MM.1S (cell line): ENCODE data around the gene PLAAT2.

Experiments used
- DNase-seq: peaks from one replicate; pipeline ENCODE4 v3.0.0-alpha.2; 2015
- H2AFZ ChIP-seq: fragments of 300-600 bp; sonication (generic); 2 replicates; pipeline ENCODE4 v1.6.0; 2016; ENCODE audit warnings: antibody characterized with exemption, low read length
- H3F3A ChIP-seq: fragments of 300-600 bp; sonication (generic); 2 replicates; pipeline ENCODE4 v1.6.1; 2016; ENCODE audit warnings: mild to moderate bottlenecking, antibody characterized with exemption, low read length, moderate library complexity, mixed read lengths; ENCODE audit not compliant: insufficient read depth
- H3K27ac ChIP-seq: fragments of 300-600 bp; sonication (generic); 2 replicates; pipeline ENCODE4 v1.5.1; 2016; ENCODE audit warnings: mild to moderate bottlenecking, low read length
- H3K27me3 ChIP-seq: fragments of 300-600 bp; sonication (generic); replicated peaks from 2 replicates; pipeline ENCODE4 v1.6.0; 2016; ENCODE audit warnings: low read length; ENCODE audit not compliant: insufficient read depth
- H3K36me3 ChIP-seq: fragments of 300-600 bp; sonication (generic); replicated peaks from 2 replicates; pipeline ENCODE4 v1.6.1; 2016; ENCODE audit warnings: mild to moderate bottlenecking, low read length, mixed read lengths; ENCODE audit not compliant: insufficient read depth
- H3K4me1 ChIP-seq: fragments of 300-600 bp; sonication (generic); 2 replicates; pipeline ENCODE4 v1.6.1; 2016; ENCODE audit warnings: low read length, mixed read lengths
- H3K4me2 ChIP-seq: fragments of 300-600 bp; sonication (generic); 2 replicates; pipeline ENCODE4 v1.6.0; 2016; ENCODE audit warnings: low read depth, low read length
- H3K4me3 ChIP-seq: fragments of 300-600 bp; sonication (generic); 2 replicates; pipeline ENCODE4 v1.5.1; 2016; ENCODE audit warnings: low read length, mixed read lengths
- H3K79me2 ChIP-seq: fragments of 300-600 bp; sonication (generic); 2 replicates; pipeline ENCODE4 v1.6.1; 2016; ENCODE audit warnings: mixed run types, low read length, mixed read lengths
- H3K9ac ChIP-seq: fragments of 300-600 bp; sonication (generic); 2 replicates; pipeline ENCODE4 v1.6.1; 2016; ENCODE audit warnings: low read length, mixed read lengths
- H3K9me2 ChIP-seq: fragments of 300-600 bp; sonication (generic); replicated peaks from 2 replicates; pipeline ENCODE4 v1.6.1; 2016; ENCODE audit warnings: mild to moderate bottlenecking, low read length, mixed read lengths; ENCODE audit not compliant: insufficient read depth
- H3K9me3 ChIP-seq: fragments of 300-600 bp; sonication (generic); replicated peaks from 2 replicates; pipeline ENCODE4 v1.6.1; 2016; ENCODE audit warnings: mild to moderate bottlenecking, low read length, mixed read lengths; ENCODE audit not compliant: insufficient read depth
- H4K20me1 ChIP-seq: fragments of 300-600 bp; sonication (generic); 2 replicates; pipeline ENCODE4 v1.6.1; 2016; ENCODE audit warnings: mild to moderate bottlenecking, low read length, moderate library complexity, mixed read lengths; ENCODE audit not compliant: insufficient read depth
- CTCF ChIP-seq: fragments of 300-600 bp; sonication (generic); IDR thresholded peaks from 2 replicates; pipeline ENCODE4 v1.5.1; 2016; ENCODE audit warnings: antibody characterized with exemption, low read length, mixed read lengths
- EZH2 ChIP-seq: fragments of 300-600 bp; sonication (generic); optimal IDR thresholded peaks from 2 replicates; pipeline ENCODE3; 2017; ENCODE audit warnings: low read depth, mild to moderate bottlenecking, antibody characterized with exemption, low read length, mixed read lengths
- EZH2phosphoT487 ChIP-seq: fragments of 300-600 bp; sonication (generic); IDR thresholded peaks from 2 replicates; pipeline ENCODE4 v1.6.1; 2018; ENCODE audit warnings: antibody characterized with exemption, low read length

PLAAT2 gene

GRCh38 chr11:63507511-63507910 lies 55.7 kb downstream of the PLAAT2 start:
- H3K27me3 ChIP-seq, result no peaks in the 10 kb centered on the region
- no peak overlapping the region for H2AFZ ChIP-seq
- TF ChIP-seq EZH2 (no peak), EZH2phosphoT487 (no peak), CTCF (no peak)
- no peak overlapping the region for H3K4me3 ChIP-seq
- H3K9me2 ChIP-seq, result no peaks in the 10 kb centered on the region
- no peaks in the 10 kb centered on the region for H3K79me2 ChIP-seq
- no peak overlapping the region for H3K27ac ChIP-seq
- H3K9ac ChIP-seq, result no peak overlapping the region
- DNase-seq, result no peak
- no peaks in the 10 kb centered on the region for H3K4me1 ChIP-seq
- no peak overlapping the region for H3K4me2 ChIP-seq
- no peaks in the 10 kb centered on the region for H4K20me1 ChIP-seq
- no peaks in the 10 kb centered on the region for H3K9me3 ChIP-seq
- no peaks in the 10 kb centered on the region for H3K36me3 ChIP-seq
- no peaks in the 10 kb centered on the region for H3F3A ChIP-seq

- H3K4me3 ChIP-seq, result no peak overlapping the region
- H3K27ac ChIP-seq, result no peak overlapping the region
- H3K9me3 ChIP-seq, result no peaks in the 10 kb centered on the region
- no peaks in the 10 kb centered on the region for H4K20me1 ChIP-seq
- no peaks in the 10 kb centered on the region for H3K4me1 ChIP-seq
- H3K4me2 ChIP-seq, result no peak overlapping the region
- H3K79me2 ChIP-seq, result no peaks in the 10 kb centered on the region
- no peak for TF ChIP-seq EZH2phosphoT487
- no peaks in the 10 kb centered on the region for H3F3A ChIP-seq
- no peak overlapping the region for H3K9ac ChIP-seq
- H3K36me3 ChIP-seq, result no peaks in the 10 kb centered on the region
- no peak for DNase-seq
- no peak overlapping the region for H2AFZ ChIP-seq
- no peaks in the 10 kb centered on the region for H3K27me3 ChIP-seq
- H3K9me2 ChIP-seq, result no peaks in the 10 kb centered on the region
These were observed 56.3 kb downstream of the PLAAT2 start for GRCh38 chr11:63506876-63507275.

- no peaks in the 10 kb centered on the region for H3K27me3 ChIP-seq
- no peaks in the 10 kb centered on the region for H3K9me3 ChIP-seq
- TF ChIP-seq CTCF, result no peak
- no peak for TF ChIP-seq EZH2
- no peak for TF ChIP-seq EZH2phosphoT487
- no peaks in the 10 kb centered on the region for H3K79me2 ChIP-seq
- no peaks in the 10 kb centered on the region for H4K20me1 ChIP-seq
- H3K4me3 ChIP-seq, result no peak within 1 kb of the TSS
- no peak within 1 kb of the TSS for H3K27ac ChIP-seq
- H3K9ac ChIP-seq, result no peak within 1 kb of the TSS
- no peaks in the 10 kb centered on the region for H3K4me1 ChIP-seq
- H2AFZ ChIP-seq, result no peak within 1 kb of the TSS
- no peaks in the 10 kb centered on the region for H3K9me2 ChIP-seq
- no peak within 1 kb of the TSS for H3K4me2 ChIP-seq
- no peaks in the 10 kb centered on the region for H3K36me3 ChIP-seq
- H3F3A ChIP-seq, result no peaks in the 10 kb centered on the region
- DNase-seq, result no peak
These were observed 57.2 kb downstream of the PLAAT2 start, which contains the start of gene LGALS12 for GRCh38 chr11:63505857-63506528. Gene LGALS12, plus strand, starts transcription at chr11:63506084. Its CDS starts 375 bp downstream, at chr11:63506459.

- no peak for DNase-seq
- no peaks in the 10 kb centered on the region for H3K36me3 ChIP-seq
- no peaks in the 10 kb centered on the region for H3K9me3 ChIP-seq
- H3K79me2 ChIP-seq, result no peaks in the 10 kb centered on the region
- H4K20me1 ChIP-seq, result no peaks in the 10 kb centered on the region
- TF ChIP-seq EZH2, result no peak
- TF ChIP-seq CTCF, result no peak
- no peak for TF ChIP-seq EZH2phosphoT487
- no peak overlapping the region for H3K4me2 ChIP-seq
- no peak overlapping the region for H3K4me3 ChIP-seq
- no peak overlapping the region for H2AFZ ChIP-seq
- no peaks in the 10 kb centered on the region for H3K27me3 ChIP-seq
- no peaks in the 10 kb centered on the region for H3F3A ChIP-seq
- H3K4me1 ChIP-seq, result no peaks in the 10 kb centered on the region
- H3K27ac ChIP-seq, result no peak overlapping the region
- no peak overlapping the region for H3K9ac ChIP-seq
- no peaks in the 10 kb centered on the region for H3K9me2 ChIP-seq
These were observed 58.1 kb downstream of the PLAAT2 start for GRCh38 chr11:63504933-63505586.
